Middle frontal gyrus (tissue), 1 donor: ENCODE results near the gene CRYBG3.
"Not testable (repeated sequence)": the region's sequence is repeated elsewhere in the genome, so short reads cannot be mapped to it uniquely, and the experiment has no call there.

Source experiments
- DNase-seq: peaks from one replicate; pipeline ENCODE4 v3.0.0-alpha.2; 2015; ENCODE audit warnings: low spot score; ENCODE audit errors: extremely low spot score

The CRYBG3 gene

DNA sequence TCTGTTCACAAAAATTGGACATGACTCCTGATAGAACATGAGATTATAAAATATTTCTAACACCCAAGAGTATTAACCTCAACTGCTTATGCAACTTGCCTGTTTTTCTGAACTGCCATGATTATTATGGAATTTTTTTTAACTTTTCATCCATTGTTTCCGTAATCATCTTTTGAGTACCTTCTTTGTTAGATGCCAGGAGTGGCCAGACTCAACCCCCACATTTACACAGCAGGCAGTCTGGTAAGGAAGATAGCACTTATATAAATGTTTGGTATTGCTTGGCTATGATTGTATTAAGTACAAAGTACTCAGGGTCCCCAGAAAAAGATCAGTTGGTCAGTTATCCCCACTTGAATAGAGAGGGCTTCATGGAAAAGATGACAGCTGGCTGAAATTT, 74.3 kb downstream of the CRYBG3 start:
- DNase-seq: no peak

DNA sequence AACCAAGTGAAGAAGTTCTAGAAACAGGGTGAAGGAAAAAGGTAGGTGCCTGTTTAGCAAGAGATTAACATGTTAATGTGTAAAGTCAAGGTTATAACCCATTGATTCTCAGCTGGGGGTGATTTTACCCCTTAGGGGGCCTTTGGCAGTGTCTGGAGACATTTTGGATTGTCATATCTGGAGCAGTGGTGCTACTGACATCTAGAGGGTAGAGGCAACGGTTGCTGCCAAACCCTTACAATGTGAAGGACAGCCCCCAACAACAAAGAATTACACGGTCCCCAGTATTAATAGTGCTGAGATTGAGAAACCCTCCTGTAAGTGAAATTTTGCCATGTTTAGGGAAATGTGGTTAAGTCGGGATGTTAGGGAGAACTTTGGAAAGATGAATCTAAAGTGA, 74.7 kb downstream of the CRYBG3 start:
- no peak for DNase-seq

DNA sequence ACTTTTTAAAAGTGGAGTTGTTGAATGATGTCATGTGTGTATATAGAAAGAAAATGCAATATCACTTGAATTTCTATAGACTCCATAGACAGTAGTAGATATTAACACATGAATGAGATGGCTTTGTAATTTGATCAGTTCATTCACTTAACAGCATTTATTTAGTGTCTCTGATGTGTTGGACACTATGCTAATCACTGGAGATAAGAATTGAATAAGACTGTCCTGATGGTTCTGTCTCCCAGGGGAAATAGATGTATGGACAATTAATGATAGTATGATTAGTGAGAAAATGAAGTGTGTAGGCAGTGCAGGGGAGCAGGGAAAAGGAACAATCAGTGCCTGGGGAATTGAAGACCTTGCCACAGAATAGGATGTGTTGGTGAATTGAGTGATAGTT, 77.5 kb downstream of the CRYBG3 start:
- no peak for DNase-seq

DNA sequence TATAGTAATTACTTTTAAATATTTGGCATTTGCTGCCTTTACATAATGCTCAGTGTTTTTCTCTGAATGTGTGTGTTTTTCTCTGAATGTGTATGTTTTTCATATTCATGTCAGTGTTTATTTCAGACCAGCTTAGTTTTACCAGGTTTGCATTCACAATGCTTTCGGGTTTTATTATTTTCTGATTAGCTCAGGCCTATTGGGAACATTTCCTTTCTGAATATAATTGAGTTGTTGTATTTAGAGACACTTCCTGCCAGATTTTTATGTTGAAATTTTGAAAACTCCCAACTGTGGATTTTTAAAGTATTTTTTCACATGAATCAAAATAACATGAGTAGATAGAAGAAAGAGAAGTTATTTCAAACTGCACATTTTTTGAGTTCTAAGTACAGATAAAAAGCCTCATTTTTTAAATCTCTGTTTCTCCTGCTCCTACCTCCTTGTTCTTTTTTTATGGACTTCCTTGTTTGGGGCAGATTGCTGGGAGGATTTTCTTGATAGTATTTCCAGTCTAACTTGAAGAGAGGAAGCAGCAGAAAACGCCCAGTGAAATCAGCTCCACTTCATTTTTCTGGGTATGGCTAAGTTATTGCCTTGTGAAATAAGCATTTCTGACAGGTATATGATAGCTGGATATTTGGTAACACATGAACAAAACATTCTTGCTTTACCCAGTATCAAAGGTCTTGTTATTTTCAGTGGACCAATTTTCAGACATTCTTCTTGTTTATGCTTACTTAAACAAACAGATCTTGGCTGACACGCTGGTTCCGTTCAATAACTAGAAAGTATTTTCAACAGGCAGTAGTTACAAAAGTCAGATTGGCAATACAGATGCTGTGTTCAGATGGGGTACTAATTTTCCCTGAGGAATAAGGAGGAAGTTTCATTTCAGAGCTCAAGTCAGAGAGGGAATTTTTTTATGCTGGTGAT, 79.8 kb downstream of the CRYBG3 start:
- DNase-seq: no peak

DNA sequence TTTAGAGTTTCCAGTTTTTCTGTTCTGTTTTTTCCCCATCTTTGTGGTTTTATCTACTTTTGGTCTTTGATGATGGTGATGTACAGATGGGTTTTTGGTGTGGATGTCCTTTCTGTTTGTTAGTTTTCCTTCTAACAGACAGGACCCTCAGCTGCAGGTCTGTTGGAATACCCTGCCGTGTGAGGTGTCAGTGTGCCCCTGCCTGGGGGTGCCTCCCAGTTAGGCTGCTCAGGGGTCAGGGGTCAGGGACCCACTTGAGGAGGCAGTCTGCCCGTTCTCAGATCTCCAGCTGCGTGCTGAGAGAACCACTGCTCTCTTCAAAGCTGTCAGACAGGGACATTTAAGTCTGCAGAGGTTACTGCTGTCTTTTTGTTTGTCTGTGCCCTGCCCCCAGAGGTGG, 88.0 kb downstream of the CRYBG3 start:
- DNase-seq: not testable (repeated sequence)

DNA sequence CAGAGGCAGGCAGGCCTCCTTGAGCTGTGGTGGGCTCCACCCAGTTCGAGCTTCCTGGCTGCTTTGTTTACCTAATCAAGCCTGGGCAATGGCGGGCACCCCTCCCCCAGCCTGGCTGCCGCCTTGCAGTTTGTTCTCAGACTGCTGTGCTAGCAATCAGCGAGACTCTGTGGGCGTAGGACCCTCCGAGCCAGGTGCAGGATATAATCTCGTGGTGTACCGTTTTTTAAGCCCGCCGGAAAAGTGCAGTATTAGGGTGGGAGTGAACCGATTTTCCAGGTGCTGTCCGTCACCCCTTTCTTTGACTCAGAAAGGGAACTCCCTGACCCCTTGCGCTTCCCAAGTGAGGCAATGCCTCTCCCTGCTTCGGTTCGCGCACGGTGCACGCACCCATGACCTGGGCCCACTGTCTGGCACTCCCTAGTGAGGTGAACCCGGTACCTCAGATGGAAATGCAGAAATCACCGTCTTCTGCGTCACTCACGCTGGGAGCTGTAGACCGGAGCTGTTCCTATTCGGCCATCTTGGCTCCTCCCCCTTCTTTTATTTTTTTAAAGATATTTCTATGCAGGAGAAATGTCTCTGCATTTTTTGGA, 88.5 kb downstream of the CRYBG3 start:
- not testable (repeated sequence) for DNase-seq

DNA sequence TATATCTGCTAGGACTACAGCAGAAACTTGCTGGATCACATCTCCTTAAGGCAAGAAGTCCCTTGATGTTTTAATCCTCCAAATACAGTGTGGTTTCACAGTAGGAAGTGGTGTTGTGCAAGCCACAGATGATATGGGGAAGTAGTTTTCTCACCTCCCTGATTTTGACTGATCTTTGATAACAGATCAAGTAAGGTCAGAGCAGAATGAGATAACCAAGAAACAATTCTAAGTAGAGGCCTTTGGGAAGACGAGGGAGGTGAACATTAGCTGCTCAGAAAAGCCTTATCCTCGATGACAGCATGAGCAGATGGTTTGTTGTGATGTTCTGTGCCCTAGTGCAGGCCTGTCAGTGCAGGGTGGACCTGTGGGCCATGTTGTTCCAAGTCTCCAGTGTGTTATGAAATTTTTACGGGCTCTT, 89.1 kb downstream of the CRYBG3 start:
- DNase-seq: no peak

DNA sequence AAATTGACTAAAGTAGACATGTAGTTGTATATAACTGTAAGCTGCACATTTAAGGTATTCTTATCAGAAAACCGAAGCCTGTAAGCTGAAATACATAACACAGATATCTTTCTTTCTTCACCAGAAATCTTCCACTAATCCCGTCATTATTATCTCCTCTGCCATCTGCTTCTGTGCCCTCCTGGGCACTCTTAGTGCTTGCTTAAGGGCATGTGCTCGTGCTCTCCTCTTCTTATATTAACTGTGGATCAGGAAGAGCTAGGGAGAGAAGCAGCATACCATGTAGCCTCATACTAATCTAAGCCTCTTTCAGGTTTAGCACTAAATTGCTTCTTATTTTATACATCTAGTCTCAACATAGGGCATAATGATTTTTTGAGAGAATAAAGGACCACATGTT, 89.6 kb downstream of the CRYBG3 start:
- DNase-seq: no peak

DNA sequence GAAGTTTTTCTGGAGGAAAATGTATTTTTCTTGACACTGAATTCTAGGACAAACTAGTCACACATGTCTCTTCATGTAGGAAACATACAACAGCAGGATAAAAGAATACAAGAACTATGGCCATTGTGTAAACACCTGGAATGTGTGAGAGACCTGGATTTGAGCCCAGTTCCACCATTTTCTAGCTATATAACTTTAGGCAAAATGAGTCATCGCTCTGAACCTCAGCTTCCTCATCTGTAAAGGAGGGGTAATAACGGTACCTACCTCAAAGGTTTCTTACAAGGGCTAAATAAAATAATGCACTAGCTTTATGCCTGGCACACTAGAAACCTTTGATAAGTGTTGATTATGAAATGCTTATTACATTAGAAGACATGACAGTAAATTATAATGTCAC, 92.6 kb downstream of the CRYBG3 start:
- DNase-seq: no peak

DNA sequence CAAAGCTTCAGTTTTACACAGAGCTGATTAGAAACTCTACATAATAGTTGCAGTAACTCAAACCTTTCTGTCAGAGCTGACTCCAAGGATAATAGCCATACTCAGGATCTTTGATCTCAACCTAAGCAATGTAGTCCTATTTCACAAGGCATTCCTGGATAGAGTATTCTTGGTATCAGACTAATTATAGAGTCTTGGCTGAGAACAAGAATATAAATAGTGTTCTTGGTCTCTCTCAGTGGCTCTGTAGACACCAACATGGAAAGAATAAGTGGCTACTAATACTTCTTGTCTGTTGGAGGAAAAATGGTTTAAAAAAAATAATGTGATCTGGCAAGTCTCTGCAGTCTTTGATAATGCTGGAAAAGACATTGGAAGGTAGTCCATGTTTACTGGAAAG, 94.8 kb downstream of the CRYBG3 start:
- DNase-seq: no peak

DNA sequence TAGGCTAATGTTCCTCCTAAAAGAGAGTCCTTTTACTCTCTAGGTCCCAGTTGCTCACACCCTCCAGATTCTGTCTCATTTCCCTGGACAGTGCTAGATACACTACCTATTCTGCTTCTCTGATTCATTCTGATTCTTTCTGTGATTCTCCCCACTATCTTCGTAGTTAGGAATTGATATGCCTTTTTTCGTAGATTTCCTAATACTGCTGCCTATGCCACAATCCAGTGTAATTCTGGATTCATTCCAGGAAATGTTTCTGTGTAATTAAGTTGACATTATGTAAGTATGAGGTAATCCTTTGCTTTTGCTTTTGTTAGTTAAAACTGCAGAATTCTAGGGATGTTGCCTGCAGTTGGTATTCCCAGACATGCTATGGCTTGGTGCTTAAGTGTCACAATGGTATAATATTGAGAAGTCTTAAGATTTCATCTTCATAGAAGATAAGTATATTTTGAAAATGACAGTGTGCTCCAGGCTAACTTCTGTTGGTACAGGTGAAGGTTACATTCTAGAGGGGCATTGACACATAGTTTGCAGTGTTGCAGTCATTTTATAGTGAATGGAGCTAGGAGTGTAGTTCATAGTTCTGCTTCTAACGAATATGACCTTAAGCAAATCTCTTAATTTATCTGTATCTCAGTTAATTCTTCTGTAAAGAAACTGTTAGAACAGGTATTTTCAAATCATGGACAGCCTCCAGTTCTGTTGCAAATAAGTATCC, 96.2 kb downstream of the CRYBG3 start:
- DNase-seq: no peak

DNA sequence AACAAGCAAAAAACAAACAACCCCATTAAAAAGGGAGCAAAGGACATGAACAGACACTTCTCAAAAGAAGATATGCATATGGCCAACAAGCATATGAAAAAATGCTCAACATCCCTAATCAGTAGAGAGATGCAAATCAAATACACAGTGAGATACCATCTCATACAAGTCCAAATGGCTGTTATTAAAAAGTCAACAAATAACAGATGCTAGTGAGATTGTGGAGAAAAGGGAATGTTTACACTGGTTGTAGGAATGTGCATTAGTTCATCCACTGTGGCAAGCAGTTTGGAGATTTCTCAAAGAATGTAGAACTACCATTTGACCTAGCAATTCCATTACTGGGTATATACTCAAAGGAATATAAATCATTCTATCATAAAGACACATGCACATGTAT, 105.9 kb downstream of the CRYBG3 start:
- DNase-seq: no peak

DNA sequence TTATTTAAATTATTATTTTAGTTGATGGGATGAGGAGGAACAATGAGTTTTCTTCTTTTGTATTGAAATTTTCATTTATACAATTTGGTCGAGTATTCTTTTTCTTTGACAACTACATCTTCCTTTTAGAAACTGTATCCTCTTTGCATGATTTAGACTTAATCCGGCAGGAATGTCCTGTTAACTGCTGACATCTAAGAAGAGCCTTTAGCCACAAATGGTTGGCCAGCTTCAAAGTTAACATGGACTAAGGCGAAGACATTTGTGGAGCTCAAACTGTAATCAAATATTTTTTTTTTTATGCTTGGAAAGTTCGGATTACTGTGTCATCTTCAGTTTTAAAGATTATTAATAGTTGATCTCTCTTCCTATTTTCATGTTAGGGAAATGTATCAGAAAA, 107.2 kb downstream of the CRYBG3 start:
- DNase-seq: no peak

DNA sequence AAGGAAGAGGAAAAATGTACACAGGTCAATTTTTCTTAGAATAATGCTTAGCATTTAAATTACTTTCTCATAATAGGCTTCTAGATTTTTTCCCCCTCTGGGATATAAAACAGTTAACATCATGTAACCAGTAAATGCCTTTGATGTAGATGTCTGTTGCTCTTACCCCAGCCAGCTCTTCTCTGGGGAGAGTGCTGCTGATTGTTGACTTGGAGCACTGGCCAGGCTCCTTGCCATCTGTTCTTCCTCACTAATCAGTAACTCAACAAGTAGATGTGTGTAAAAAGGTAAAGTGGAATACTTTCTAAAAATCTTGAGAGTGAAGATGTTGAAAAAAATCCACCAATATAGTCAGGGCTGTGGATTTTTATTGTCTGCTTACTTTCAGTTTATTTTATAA, 108.2 kb downstream of the CRYBG3 start:
- no peak for DNase-seq

DNA sequence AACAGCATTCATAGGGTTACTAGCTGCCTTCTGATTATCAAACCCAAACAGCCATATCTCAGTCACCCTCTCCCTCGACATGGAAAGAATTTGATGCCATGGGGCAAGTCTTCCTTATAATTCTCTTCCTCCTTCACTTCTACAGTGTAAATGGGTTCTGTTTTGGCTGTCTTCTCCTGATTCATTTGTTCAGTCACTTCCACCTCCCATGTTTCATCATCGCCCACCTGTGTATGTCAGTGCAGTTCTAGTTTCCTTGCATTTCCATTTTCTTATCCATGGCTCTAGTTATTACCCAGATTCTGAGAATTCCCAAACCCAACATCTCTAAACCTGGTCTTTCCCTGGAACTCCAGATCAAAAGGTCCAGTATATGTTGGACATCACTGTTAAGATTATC, 109.4 kb downstream of the CRYBG3 start:
- no peak for DNase-seq

DNA sequence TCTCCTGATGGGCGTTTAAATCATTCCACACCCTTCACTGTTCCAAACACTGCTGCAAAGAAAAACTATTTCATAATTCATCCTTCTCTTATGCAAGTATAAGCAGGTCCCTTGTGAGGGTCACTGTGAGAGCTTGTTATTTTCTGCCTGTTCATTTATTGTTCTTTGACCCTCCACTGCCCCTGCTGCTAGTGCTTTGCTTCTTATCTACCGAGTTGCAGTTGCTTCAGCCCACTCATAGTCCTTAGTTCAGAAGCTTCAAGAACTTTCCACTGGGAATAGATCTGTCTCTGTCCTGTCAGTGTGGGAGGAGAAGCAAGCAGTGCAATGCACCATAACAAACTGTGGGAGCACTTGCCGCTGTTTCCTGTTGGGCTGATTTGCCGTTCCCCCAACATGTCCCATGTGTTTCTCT, 110.6 kb downstream of the CRYBG3 start:
- DNase-seq: no peak

DNA sequence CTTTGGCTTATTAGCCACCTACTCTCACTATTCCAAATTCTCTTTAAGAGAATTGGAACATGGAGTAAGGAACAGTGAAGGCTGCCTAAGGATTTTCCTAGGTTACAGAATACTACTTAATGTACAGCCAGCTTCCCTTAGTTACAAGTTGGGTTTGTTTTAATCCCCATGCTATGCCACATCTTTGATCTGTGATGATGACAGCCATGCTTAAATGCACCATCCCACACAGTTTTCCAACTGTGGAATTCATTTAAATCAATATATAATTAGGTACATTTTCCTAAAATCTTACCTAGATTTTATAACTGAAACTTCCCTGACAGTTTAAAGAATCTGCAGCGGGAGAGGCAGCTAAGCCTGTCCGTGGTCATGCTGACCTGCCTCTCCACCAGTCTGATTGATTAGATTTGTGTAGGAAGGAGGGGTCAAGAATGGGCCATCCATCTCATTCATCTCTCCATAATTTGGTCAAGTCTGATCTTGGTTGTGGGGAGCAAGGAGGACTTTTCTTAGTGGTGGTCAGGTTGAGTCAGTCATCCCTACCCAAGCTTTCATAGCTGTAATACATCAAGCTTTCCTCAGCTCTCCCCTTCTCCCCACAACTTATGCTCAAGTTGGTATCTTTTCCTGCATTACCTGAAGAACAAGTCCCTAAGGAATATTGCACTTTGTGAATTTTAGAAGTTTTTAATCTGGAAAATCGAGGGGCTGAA, 113.3 kb downstream of the CRYBG3 start:
- DNase-seq: no peak

DNA sequence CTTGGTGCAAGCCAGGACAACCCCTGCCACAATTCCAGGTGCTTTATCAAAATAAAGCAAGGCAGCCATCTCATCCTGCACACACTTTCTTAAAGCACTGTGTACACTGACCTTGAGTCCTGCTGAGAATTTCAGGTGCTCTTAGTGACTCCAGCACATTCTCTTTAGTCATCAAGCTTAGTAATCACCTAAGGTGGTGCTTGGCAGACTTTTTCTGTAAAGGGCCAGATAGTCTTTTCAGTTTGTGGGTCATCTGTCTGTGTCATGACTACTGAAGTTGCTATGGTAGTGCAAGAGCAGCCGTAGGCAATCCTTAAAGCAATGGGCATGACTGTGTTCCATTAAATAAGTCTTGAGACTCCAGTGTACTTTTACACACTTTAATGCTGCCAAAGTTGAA, 114.0 kb downstream of the CRYBG3 start:
- DNase-seq: no peak

DNA sequence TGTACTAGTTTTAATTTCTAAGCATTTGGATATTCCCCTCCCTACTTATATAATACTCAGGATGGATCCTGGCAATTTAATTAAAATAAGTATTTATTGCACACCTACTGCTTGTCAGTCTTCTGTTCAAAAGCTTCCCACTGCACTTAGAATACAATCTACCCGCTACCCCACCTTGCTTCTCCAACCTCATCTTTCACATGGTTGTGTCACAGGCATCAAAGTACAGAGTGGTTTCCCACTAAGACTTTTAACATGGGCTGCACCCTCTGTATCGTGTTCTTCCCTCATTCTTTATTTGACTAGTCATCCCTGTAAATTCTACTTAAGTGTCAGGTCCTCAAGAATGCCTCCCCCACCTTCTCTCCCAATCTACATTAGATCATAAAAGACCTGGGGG, 115.4 kb downstream of the CRYBG3 start:
- DNase-seq: no peak

DNA sequence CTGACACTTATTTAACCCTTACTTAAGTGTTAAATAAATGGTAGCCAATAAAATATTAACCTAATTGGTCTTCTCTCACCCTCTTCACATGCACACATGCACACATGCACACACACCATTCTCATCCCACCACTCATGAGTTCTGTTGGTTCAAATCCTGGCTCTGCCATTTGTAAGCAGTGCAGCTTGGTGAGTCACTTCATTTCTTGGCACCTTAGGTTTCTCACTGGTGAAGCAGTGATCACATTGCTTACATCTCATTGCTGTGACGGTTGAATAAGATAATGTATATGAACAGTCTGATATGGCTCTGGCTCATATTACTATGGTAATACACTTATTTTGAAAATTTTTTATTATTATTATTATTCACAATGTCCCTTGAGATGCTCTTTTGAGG, 116.6 kb downstream of the CRYBG3 start:
- DNase-seq: no peak

DNA sequence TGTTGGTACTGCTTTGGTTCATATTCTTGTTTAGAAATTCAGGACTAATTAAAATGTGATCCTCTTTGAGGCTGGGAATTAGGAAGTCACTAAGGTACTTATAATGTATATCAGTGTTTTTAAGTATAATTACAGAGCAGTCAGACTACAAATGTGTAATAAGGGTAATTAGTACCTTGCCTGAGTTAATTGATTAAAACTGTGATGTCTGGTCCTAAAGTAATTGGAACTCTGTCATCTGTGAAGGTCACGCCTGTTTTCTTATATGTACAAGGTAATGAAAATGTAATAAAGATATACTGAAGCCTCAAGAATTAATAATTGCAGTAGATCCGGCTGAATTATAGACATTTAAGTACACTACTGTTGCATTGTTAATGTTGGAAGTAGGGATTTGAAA, 117.6 kb downstream of the CRYBG3 start:
- no peak for DNase-seq

DNA sequence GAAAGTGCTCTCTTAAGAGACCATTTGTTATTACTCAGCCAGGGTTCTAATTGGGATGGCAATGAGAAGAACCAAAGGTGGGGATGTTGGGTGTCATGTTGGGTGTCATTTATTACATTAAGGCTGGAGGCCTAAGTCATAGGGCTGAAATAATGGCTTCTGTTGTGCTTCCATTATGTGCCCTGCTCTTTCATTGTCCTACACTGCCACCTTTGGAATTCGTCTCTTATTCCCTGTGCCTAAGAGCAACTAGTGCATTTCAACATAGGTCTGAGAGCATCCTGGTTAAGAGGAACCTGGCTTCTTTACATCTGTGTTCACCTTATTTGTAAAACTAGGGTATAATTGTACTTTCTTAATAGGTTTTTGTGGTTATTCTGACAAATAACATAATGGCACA, 118.2 kb downstream of the CRYBG3 start:
- no peak for DNase-seq
